HEK293 (cell line): ENCODE measurements around the gene KRT222.

Experiments used
- CTCF ChIA-PET: fragments of 350-600 bp; formaldehyde crosslinking; extraction: SDS; loops from one replicate; lab custom pipeline; 2021; ENCODE audit warnings: antibody characterized with exemption; lab: Yijun Ruan, JAX
- POLR2A ChIA-PET: fragments of 300-600 bp; formaldehyde crosslinking; extraction: SDS; loops from one replicate; lab custom pipeline; 2020; ENCODE audit warnings: antibody characterized with exemption, inconsistent platforms; lab: Yijun Ruan, JAX
- H3K27ac ChIP-seq: fragments of 200-500 bp; sonication (Bioruptor generic); 2 replicates; pipeline ENCODE4 v1.5.1; 2014; ENCODE audit warnings: low read depth, low read length, control low read depth, inconsistent platforms; ENCODE audit errors: extremely low read depth
- H3K36me3 ChIP-seq, 2 experiments: fragments of 200-500 bp in 1 of 2; sonication (Bioruptor generic) in 1 of 2; 1 replicate in 1 of 2; 2 replicates in 1 of 2; pipeline ENCODE4 v1.5.1; 2014 to 2017; ENCODE audit warnings: inconsistent platforms in 2 of 2, low read length in 2 of 2; ENCODE audit not compliant: control insufficient read depth in 2 of 2, insufficient read depth in 1 of 2
- H3K4me1 ChIP-seq: fragments of 200-500 bp; sonication (Bioruptor generic); 2 replicates; pipeline ENCODE4 v1.5.1; 2014; ENCODE audit warnings: mild to moderate bottlenecking, low read length, inconsistent platforms; ENCODE audit not compliant: control insufficient read depth, insufficient read depth
- H3K4me3 ChIP-seq: 2 replicates; pipeline ENCODE4 v1.5.1; 2011; ENCODE audit warnings: low read depth, mild to moderate bottlenecking, control low read depth, low read length, moderate library complexity
- H3K9me3 ChIP-seq: fragments of 200-500 bp; sonication (Bioruptor generic); 2 replicates; pipeline ENCODE4 v1.5.1; 2014; ENCODE audit warnings: low read depth, low read length, inconsistent platforms; ENCODE audit not compliant: control insufficient read depth, insufficient read depth
- GFI1B ChIP-seq: fragments of 450-650 bp; formaldehyde crosslinking; IDR thresholded peaks from 2 replicates; pipeline ENCODE4 v1.5.1; 2016; ENCODE audit warnings: missing biosample characterization, missing genetic modification characterization
- OSR2 ChIP-seq: fragments of 450-650 bp; formaldehyde crosslinking; IDR thresholded peaks from 2 replicates; pipeline ENCODE4 v1.5.1; 2016; ENCODE audit warnings: missing biosample characterization, missing genetic modification characterization
- SCRT2 ChIP-seq: fragments of 450-650 bp; formaldehyde crosslinking; IDR thresholded peaks from 2 replicates; pipeline ENCODE4 v1.5.1; 2016; ENCODE audit warnings: missing biosample characterization, missing genetic modification characterization
- ZEB2 ChIP-seq: fragments of 450-650 bp; formaldehyde crosslinking; IDR thresholded peaks from 2 replicates; pipeline ENCODE4 v1.5.1; 2016; ENCODE audit warnings: missing biosample characterization, missing genetic modification characterization
- ZFP3 ChIP-seq: fragments of 450-650 bp; formaldehyde crosslinking; IDR thresholded peaks from 2 replicates; pipeline ENCODE4 v1.5.1; 2016; ENCODE audit warnings: low read depth, missing biosample characterization, missing genetic modification characterization
- ZIC2 ChIP-seq: fragments of 450-650 bp; formaldehyde crosslinking; IDR thresholded peaks from 2 replicates; pipeline ENCODE4 v1.5.1; 2016; ENCODE audit warnings: missing biosample characterization, missing genetic modification characterization
- ZNF138 ChIP-seq: fragments of 450-650 bp; formaldehyde crosslinking; IDR thresholded peaks from 2 replicates; pipeline ENCODE4 v1.5.1; 2016; ENCODE audit warnings: missing biosample characterization, missing genetic modification characterization, borderline replicate concordance
- ZNF157 ChIP-seq: fragments of 450-650 bp; formaldehyde crosslinking; IDR thresholded peaks from 2 replicates; pipeline ENCODE4 v1.5.1; 2016; ENCODE audit warnings: missing biosample characterization, missing genetic modification characterization
- ZNF24 ChIP-seq: fragments of 450-650 bp; formaldehyde crosslinking; IDR thresholded peaks from 2 replicates; pipeline ENCODE4 v1.5.1; 2016; ENCODE audit warnings: missing biosample characterization, missing genetic modification characterization
- ZNF350 ChIP-seq: fragments of 450-650 bp; formaldehyde crosslinking; IDR thresholded peaks from 2 replicates; pipeline ENCODE4 v1.5.0; 2017; ENCODE audit warnings: missing biosample characterization, mild to moderate bottlenecking, missing genetic modification characterization
- ZNF514 ChIP-seq: fragments of 450-650 bp; formaldehyde crosslinking; IDR thresholded peaks from 2 replicates; pipeline ENCODE4 v1.5.1; 2016; ENCODE audit warnings: missing biosample characterization, missing genetic modification characterization
- ZNF560 ChIP-seq: fragments of 450-650 bp; formaldehyde crosslinking; IDR thresholded peaks from 2 replicates; pipeline ENCODE4 v1.5.1; 2017; ENCODE audit warnings: missing biosample characterization, missing genetic modification characterization, borderline replicate concordance
- ZNF571 ChIP-seq: fragments of 450-650 bp; formaldehyde crosslinking; IDR thresholded peaks from 2 replicates; pipeline ENCODE4 v1.5.0; 2017; ENCODE audit warnings: missing biosample characterization, missing genetic modification characterization
- ZNF76 ChIP-seq: fragments of 450-650 bp; formaldehyde crosslinking; IDR thresholded peaks from 2 replicates; pipeline ENCODE4; 2016; ENCODE audit warnings: low read depth, missing biosample characterization, missing genetic modification characterization, borderline replicate concordance
- ZNF777 ChIP-seq: fragments of 450-650 bp; formaldehyde crosslinking; IDR thresholded peaks from 2 replicates; pipeline ENCODE4 v1.5.1; 2017; ENCODE audit warnings: missing biosample characterization, missing genetic modification characterization, borderline replicate concordance
- TF ChIP-seq, protein P1 (sequence below): fragments of 450-650 bp; formaldehyde crosslinking; IDR thresholded peaks from 2 replicates; pipeline ENCODE4 v1.5.0; 2017; ENCODE audit warnings: missing biosample characterization, missing genetic modification characterization, borderline replicate concordance
- TF ChIP-seq, protein P2 (sequence below): fragments of 450-650 bp; formaldehyde crosslinking; IDR thresholded peaks from 2 replicates; pipeline ENCODE4; 2016; ENCODE audit warnings: missing biosample characterization, missing genetic modification characterization
- TF ChIP-seq, protein P3 (sequence below): fragments of 450-650 bp; formaldehyde crosslinking; IDR thresholded peaks from 2 replicates; pipeline ENCODE4 v1.5.1; 2017; ENCODE audit warnings: missing biosample characterization, missing genetic modification characterization

KRT222 gene

DNA sequence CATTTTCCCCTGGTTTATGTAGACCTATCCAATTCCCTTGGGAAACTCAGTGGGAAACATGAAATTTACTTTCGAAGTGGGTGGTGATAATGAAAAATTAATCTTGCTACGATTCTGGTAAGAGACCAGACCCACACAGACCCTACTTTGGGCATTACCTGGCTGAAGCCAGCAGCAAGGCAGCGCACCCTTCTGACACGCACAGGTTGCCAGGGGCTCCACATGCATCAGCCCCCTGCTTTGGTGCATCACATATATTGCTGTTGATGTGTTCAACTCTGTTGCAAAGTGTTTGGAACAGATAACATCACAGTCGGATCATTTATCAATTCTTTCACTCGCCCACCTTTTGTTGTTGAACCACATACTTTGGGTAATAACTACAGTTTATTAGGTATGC lies 44.0 kb downstream of the KRT222 start:
- H3K4me3 ChIP-seq: no peak overlapping the region
- H3K36me3 ChIP-seq: no peaks in the 10 kb centered on the region
- ChIA-PET POLR2A (interaction anchor here (1.4 kb wide), 1 partner anchor 25 kb away, joined by 5 read pairs; no protein-coding TSS in a partner anchor), CTCF (interaction anchor here (0.6 to 2.6 kb wide), 20 partner anchors 8 to 1045 kb away, joined by 3 to 25 read pairs (median 6); no protein-coding TSS in a partner anchor)
- H3K27ac ChIP-seq: no peak overlapping the region
- TF ChIP-seq OSR2 (tag by site-specific recombination) (no peak), ZNF350 (no peak), ZIC2 (no peak)
- no peaks in the 10 kb centered on the region for H3K9me3 ChIP-seq
- H3K4me1 ChIP-seq: no peaks in the 10 kb centered on the region

DNA sequence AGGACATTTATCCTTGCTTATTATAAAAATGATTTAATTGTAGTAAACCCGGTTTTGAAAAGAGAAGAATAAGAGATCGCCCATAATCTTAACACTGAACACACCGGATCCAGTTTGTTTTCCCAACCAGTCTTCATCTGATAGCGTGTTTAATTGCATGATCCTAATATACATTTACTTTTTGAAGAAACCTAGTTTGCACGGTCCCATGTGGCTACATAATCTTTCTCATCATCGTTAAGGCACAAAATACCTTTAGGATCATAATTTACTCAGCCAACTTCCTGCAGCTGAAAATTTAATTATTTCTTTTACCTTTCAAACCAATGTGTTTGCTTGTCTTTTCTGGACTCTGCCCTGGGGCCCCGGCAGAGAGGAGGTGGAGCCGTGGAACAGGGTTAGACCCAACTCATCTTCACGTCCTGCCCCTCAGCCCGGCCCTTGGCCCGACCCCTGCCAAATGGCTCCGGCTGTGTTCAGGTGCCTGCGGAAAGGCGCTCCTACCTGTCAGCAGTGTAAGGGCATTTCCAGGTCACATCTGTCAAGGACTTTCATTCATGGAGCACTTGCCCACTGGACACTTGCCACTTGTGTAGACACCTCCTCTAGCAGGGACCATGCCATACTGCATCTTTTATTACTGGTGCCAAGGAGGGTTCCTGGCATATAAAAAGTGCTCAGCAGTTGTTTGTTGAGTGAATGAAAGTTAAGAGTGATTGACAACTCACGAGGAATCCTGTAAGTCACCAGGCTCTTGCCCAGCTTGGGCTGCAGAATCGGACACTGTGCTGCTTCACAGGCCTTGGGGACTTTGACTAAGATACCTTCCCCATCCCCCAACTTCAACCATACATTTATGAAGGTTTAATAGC lies 46.0 kb downstream of the KRT222 start:
- no peak overlapping the region for H3K27ac ChIP-seq
- no peak overlapping the region for H3K4me3 ChIP-seq
- H3K9me3 ChIP-seq: no peaks in the 10 kb centered on the region
- no peaks in the 10 kb centered on the region for H3K36me3 ChIP-seq
- TF ChIP-seq ZNF571 (tag by site-specific recombination): no peak
- TF ChIP-seq, protein P1, sequence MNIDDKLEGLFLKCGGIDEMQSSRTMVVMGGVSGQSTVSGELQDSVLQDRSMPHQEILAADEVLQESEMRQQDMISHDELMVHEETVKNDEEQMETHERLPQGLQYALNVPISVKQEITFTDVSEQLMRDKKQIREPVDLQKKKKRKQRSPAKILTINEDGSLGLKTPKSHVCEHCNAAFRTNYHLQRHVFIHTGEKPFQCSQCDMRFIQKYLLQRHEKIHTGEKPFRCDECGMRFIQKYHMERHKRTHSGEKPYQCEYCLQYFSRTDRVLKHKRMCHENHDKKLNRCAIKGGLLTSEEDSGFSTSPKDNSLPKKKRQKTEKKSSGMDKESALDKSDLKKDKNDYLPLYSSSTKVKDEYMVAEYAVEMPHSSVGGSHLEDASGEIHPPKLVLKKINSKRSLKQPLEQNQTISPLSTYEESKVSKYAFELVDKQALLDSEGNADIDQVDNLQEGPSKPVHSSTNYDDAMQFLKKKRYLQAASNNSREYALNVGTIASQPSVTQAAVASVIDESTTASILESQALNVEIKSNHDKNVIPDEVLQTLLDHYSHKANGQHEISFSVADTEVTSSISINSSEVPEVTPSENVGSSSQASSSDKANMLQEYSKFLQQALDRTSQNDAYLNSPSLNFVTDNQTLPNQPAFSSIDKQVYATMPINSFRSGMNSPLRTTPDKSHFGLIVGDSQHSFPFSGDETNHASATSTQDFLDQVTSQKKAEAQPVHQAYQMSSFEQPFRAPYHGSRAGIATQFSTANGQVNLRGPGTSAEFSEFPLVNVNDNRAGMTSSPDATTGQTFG: no peak
- TF ChIP-seq, protein P2, sequence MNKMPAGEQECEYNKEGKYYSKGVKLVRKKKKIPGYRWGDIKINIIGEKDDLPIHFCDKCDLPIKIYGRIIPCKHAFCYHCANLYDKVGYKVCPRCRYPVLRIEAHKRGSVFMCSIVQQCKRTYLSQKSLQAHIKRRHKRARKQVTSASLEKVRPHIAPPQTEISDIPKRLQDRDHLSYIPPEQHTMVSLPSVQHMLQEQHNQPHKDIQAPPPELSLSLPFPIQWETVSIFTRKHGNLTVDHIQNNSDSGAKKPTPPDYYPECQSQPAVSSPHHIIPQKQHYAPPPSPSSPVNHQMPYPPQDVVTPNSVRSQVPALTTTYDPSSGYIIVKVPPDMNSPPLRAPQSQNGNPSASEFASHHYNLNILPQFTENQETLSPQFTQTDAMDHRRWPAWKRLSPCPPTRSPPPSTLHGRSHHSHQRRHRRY: no peak
- TF ChIP-seq ZNF777 (tag by site-specific recombination): no peak
- no peak for TF ChIP-seq GFI1B (tag by site-specific recombination)
- TF ChIP-seq ZNF76: no peak
- TF ChIP-seq ZNF560 (tag by site-specific recombination): no peak
- TF ChIP-seq, protein P3, sequence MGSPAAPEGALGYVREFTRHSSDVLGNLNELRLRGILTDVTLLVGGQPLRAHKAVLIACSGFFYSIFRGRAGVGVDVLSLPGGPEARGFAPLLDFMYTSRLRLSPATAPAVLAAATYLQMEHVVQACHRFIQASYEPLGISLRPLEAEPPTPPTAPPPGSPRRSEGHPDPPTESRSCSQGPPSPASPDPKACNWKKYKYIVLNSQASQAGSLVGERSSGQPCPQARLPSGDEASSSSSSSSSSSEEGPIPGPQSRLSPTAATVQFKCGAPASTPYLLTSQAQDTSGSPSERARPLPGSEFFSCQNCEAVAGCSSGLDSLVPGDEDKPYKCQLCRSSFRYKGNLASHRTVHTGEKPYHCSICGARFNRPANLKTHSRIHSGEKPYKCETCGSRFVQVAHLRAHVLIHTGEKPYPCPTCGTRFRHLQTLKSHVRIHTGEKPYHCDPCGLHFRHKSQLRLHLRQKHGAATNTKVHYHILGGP (tag by site-specific recombination): no peak
- TF ChIP-seq SCRT2: no peak
- no peak for TF ChIP-seq ZNF24 (tag by site-specific recombination)
- no peak for TF ChIP-seq ZNF138 (tag by site-specific recombination)
- TF ChIP-seq ZNF157 (tag by site-specific recombination): no peak
- no peak for TF ChIP-seq ZEB2 (tag by site-specific recombination)
- TF ChIP-seq ZNF514: no peak
- TF ChIP-seq ZFP3: no peak
- POLR2A ChIA-PET: interaction anchor here (0.5 to 1.4 kb wide), 3 partner anchors 17 to 1069 kb away, joined by 3 to 5 read pairs (median 3); partner anchors contain the start of gene EIF1
- no peaks in the 10 kb centered on the region for H3K4me1 ChIP-seq
- CTCF ChIA-PET: interaction anchor here (0.5 to 2.7 kb wide), 44 partner anchors 9 to 1044 kb away, joined by 3 to 25 read pairs (median 4); partner anchors contain the start of genes KRT222 and KRT27
